HG03442 (cell line): ENCODE data around the gene GPATCH11.

ENCODE experiments used
- ATAC-seq: cut with Tn5 transposase; IDR thresholded peaks from one replicate; pipeline ENCODE4 v1.9.1; 2021; ENCODE audit warnings: mild to moderate bottlenecking, moderate library complexity; ENCODE audit not compliant: unreplicated experiment

The GPATCH11 gene

DNA sequence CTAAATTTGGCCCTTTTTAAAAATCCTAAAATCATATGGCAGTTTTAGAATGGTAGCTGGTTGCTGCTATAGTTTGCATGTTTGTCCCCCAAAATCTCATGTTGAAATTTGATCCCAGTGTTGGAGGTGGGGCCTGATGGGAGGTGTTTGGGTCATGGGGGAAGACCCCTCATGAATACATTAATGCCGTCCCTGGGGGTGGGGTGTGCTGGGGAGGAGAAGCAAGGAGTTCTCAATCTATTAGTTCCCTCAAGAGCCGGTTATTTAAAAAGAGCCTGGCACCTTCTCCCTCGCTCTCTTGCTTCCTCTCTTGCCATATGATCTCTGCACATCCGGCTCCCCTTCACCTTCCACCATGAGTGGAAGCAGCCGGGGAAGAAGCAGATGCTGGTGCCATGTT lies 20.8 kb downstream of the GPATCH11 start:
- ATAC-seq = no peak

DNA sequence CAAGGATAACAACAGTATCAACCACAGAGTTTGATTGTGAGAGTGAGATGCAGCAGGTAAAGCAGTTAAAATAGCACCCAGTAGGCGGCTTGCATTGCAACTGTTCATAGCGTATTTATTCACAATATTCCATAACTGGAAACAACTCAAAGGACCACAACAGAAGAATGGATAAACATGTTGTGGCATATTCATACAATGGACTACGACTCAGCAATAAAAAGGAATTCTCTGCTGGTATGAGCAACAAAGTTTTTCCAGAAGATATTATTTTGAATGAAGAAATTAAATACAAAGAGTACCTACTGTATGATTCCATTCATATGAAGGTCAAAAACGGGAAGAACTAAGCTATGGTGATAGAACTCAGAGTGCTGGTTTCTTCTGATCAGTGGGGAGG lies 25.2 kb downstream of the GPATCH11 start:
- ATAC-seq = no peak

- ATAC-seq = no peak
Measured at GRCh38 chr2:37110306-37111212, 26.2 kb downstream of the GPATCH11 start.

DNA sequence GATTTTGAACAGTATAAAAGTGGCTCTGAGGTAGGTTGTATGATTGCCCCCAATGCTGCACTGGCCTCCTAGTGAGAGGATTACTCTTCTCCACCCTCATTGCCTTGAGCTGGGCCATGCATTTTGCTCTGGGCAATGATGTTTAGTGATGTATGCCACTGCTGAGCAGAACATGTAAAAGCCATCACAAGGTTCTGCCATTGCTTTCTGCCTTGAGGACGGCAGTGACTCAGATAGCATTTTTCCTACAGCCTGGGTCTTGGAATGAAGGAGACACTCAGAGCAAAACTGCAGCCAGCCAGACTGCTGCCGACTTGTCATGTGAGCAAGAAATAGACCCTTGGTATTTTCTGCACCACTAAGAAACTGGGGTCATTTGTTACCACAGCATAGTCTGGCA lies 27.6 kb downstream of the GPATCH11 start:
- ATAC-seq = no peak

DNA sequence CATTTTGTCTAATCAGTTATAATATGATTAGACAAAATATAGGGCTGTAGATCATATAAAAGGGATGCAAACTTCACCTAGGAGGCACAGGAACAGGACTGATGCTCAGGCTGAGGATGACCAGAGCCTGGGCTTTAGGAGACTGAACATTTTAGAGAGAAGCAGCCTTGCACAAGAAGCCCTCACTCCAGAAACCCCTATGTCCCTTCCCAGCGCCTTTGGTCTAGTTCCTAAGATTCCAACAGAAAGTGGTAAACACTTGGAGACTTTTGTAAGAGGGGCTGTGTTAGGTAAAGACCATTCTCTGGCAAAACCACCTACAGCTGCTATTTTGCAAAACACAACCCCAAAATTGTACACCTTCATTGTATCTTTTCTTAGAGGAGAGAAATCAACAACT lies 33.2 kb downstream of the GPATCH11 start:
- ATAC-seq = no peak

GRCh38 chr2:37119157-37119556 lies 34.8 kb downstream of the GPATCH11 start:
- ATAC-seq = no peak

DNA sequence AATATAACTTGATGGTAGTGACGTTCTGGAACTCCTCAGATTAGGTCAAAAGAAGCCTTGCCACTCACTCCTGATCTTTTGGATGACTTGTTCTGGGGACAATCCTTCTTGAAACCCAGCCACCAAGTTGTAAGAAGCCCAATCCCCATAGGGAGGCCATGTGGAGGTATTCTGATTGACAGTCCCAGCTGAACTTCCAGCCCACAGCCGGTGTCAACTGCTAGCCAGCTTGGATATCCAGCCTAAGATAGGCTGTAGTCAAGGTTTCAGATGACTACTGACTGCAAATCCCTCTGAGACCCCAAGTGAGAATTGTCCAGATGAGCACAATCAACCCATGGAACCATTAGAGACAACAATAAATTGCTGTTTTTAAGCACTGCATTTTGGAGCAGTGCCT lies 41.1 kb downstream of the GPATCH11 start:
- ATAC-seq = no peak

DNA sequence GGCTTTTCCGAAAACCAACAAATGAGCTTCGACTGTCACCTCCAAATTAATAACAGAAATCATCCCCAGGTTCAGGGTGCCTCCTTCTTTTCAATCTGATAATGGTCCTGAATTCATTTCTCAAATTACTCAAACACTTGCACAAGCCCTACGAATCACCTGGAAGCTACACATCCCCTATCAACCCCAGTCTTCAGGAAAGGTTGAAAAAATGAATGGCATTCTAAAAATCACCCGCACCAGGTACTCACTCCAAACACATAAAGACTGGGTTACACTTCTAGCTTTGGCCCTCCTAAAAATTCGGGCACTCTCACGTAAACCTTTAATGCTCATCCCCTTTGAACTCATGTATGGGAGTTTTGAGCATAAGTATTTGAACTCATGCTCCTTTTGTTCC lies 48.6 kb downstream of the GPATCH11 start:
- ATAC-seq = no peak

DNA sequence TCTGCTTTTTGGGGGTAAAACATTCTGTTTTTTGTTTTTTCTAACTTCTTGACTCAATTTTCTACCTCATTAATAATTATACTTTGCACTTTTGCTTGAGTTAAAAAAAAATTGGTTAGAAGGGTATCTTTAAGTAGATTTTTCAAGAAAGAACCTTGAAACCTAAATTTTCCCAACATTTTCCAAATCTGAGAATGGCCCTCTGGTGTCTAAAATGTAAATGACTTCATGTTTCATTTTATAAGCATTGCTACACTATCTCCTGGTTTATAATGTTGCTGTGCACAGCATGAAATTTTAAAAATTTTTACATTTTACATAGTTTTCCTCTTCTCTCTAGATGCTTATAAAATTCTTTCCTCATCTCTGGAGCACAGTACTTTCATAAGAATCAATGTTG lies 58.2 kb downstream of the GPATCH11 start:
- ATAC-seq = no peak

- ATAC-seq = no peak
Measured at GRCh38 chr2:37143974-37144373, 59.7 kb downstream of the GPATCH11 start.

GRCh38 chr2:37146062-37146461 lies 61.7 kb downstream of the GPATCH11 start:
- ATAC-seq = no peak

DNA sequence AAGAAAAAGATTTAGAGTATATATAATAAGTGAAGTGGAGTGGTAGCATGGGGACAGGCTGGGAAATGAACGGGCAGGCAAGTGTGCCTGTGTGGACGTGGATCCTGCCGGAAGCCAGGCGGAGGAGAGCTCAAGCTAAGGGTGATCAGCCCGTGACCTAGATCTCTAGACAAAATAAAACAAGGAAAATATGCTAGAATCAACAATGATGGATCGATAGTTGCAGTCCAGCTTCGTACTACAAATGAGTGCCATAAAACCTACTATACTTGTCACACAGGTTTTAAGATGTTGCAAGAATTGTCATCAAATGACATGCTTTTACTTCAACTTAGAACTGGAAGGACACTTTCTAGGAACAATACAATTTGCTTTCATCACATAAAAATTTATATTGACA lies 64.0 kb downstream of the GPATCH11 start:
- ATAC-seq = no peak
